VCaP (cell line): Measurements from ENCODE around the gene NMNAT2.

Experiments
- H3K27ac ChIP-seq: fragments of 450-650 bp; 2 replicates; pipeline ENCODE4 v1.5.1; 2017
- CTCF ChIP-seq: fragments of 450-650 bp; conservative IDR thresholded peaks from 2 replicates; pipeline ENCODE4 v1.5.1; 2017; ENCODE audit warnings: mild to moderate bottlenecking, moderate library complexity

Gene NMNAT2

GRCh38 chr1:183255073-183255472, 163.1 kb downstream of the NMNAT2 start:
- H3K27ac ChIP-seq, result no peak overlapping the region
- no peak for TF ChIP-seq CTCF

GRCh38 chr1:183251959-183252450, 166.2 kb downstream of the NMNAT2 start:
- TF ChIP-seq CTCF, result no peak

GRCh38 chr1:183251101-183251958, 166.8 kb downstream of the NMNAT2 start:
- no peak overlapping the region for H3K27ac ChIP-seq
- no peak for TF ChIP-seq CTCF

More at GRCh38 chr1:183251959-183252450, 166.2 kb downstream of the NMNAT2 start:
- H3K27ac ChIP-seq, result no peak overlapping the region

- TF ChIP-seq CTCF, result no peak
- H3K27ac ChIP-seq, result no peak overlapping the region
Observed at GRCh38 chr1:183249941-183250452, 168.2 kb downstream of the NMNAT2 start.

- TF ChIP-seq CTCF, result no peak
- no peak overlapping the region for H3K27ac ChIP-seq
Observed at GRCh38 chr1:183248989-183249691, 169.0 kb downstream of the NMNAT2 start.

GRCh38 chr1:183247931-183248330, 170.2 kb downstream of the NMNAT2 start:
- H3K27ac ChIP-seq, result no peak overlapping the region
- TF ChIP-seq CTCF, result no peak

- no peak overlapping the region for H3K27ac ChIP-seq
- no peak for TF ChIP-seq CTCF
Observed at GRCh38 chr1:183247484-183247883, 170.7 kb downstream of the NMNAT2 start.
